Measurements from ENCODE around the gene TANGO2. TPM values are rescaled to one million over a fixed set of nuclear protein-coding genes. Genes with fewer than 3 reads are reported as not detected.
A peak's percentile ranks its signal among the peaks of the same experiment; 100 is the strongest.

TANGO2 gene
- total RNA-seq, 1 donor from 2014 or later: 17.4 TPM

DNA sequence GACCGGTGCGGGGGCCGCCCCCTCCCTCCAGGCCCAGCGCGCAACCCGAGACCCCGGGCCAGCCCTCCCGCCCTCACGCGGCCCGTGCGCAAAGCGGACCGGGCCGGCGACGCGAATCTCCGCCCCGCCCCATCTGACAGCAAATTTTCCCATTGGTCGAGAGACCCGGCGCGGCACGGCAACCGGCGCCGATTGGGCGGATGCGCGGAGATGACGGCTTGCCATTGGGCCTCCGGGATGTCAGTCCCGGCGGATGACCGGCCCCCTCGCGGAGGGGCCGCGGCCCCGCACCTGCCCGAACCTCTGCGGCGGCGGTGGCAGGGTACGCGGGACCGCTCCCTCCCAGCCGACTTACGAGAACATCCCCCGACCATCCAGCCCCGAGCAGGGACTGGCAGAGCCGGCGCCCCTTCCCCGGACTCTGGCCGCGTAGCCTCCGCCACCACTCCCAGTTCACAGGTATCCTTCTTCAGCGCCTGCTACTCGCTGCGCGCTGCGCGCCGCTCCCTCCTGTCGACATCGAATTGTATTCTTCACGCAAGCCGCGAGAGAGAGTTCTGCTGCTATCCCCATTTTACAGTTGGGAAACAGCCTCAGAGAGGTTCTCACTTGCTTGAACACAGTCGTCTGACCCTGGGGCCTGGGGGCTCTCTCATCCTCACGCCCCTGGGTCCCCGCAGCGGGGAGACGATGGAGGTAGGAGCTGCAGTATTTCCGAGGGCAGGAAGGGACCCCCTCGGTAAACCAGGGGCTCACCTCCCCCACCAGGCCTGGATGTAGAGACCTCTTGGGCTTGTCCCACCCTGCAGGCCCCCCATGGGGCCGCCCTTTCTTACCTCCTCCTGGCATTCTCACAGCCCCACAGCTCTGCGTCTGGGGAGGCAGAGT lies 3.9 kb upstream of the TANGO2 start, which contains the start of gene ARVCF:
Gene ARVCF (minus strand): TSS at position 90 of the 888 bp plus-strand sequence. CDS start 26,029 bp downstream, outside the sequence.
- H3K36me3 Mint-ChIP-seq: no peaks in the 10 kb centered on the region
- TF ChIP-seq, protein P1, sequence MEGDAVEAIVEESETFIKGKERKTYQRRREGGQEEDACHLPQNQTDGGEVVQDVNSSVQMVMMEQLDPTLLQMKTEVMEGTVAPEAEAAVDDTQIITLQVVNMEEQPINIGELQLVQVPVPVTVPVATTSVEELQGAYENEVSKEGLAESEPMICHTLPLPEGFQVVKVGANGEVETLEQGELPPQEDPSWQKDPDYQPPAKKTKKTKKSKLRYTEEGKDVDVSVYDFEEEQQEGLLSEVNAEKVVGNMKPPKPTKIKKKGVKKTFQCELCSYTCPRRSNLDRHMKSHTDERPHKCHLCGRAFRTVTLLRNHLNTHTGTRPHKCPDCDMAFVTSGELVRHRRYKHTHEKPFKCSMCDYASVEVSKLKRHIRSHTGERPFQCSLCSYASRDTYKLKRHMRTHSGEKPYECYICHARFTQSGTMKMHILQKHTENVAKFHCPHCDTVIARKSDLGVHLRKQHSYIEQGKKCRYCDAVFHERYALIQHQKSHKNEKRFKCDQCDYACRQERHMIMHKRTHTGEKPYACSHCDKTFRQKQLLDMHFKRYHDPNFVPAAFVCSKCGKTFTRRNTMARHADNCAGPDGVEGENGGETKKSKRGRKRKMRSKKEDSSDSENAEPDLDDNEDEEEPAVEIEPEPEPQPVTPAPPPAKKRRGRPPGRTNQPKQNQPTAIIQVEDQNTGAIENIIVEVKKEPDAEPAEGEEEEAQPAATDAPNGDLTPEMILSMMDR (conservative IDR thresholded peaks at IDR 0.05): peak; percentile 56
- peak within 1 kb of the TSS; percentile 23 for H3K27ac Mint-ChIP-seq
- peak within 1 kb of the TSS; percentile 88 for H3K4me3 Mint-ChIP-seq
- DNase-seq (ENCODE audit: extremely low spot score, unreplicated experiment): peak; percentile 94
- no peaks in the 10 kb centered on the region for H3K4me1 Mint-ChIP-seq (ENCODE audit: unreplicated experiment)
- peaks cover 48% of the 10 kb centered on the region for H3K27me3 Mint-ChIP-seq
- H3K9me3 Mint-ChIP-seq: no peaks in the 10 kb centered on the region

DNA sequence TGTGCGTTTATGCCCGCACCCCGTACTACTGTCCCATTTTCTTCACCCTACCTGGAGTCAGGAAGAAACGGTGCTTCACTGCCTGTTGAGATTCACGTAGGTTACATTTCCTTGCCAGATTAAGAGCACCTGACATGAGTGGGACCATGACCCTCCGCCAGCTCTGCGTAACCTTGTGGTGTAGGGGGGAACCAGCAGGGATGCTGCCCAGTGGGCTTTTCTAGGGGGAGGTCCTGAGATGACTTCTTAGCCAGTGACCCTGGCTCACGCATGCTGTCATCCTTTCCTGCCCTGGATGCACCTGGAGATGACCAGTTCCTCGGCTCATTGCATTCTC lies 3.3 kb upstream of the TANGO2 start:
- no peaks in the 10 kb centered on the region for H3K36me3 Mint-ChIP-seq
- peak overlapping the region; percentile 88 for H3K4me3 Mint-ChIP-seq
- DNase-seq (ENCODE audit: extremely low spot score, unreplicated experiment): no peak
- H3K27me3 Mint-ChIP-seq: peaks cover 48% of the 10 kb centered on the region
- H3K4me1 Mint-ChIP-seq (ENCODE audit: unreplicated experiment): no peaks in the 10 kb centered on the region
- H3K9me3 Mint-ChIP-seq: no peaks in the 10 kb centered on the region
- TF ChIP-seq, protein P1 (conservative IDR thresholded peaks at IDR 0.05): no peak
- H3K27ac Mint-ChIP-seq: no peak overlapping the region

DNA sequence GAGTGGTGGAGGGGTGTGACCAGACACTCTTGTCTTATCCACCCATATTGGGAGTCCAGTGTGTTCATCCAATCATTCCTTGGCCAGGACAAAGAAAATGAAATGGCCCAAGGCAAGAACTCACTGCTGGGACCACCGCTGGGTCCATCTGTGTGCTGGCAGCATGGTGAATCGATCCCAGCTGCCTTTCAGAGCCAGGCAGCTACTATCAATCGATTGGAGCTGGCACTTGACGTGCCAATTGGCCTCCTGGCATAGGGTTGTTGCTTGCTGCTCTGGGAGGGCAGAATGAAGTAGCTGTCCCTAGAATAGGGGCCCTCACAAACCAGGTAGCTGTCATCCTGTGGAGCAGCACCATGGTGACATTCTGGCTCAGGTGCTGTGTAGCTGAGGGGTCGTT lies 2.9 kb upstream of the TANGO2 start:
- TF ChIP-seq, protein P1 (conservative IDR thresholded peaks at IDR 0.05): no peak
- no peaks in the 10 kb centered on the region for H3K9me3 Mint-ChIP-seq
- peaks cover 48% of the 10 kb centered on the region for H3K27me3 Mint-ChIP-seq
- no peak for DNase-seq (ENCODE audit: extremely low spot score, unreplicated experiment)
- H3K4me3 Mint-ChIP-seq: peak overlapping the region; percentile 88
- H3K4me1 Mint-ChIP-seq (ENCODE audit: unreplicated experiment): no peaks in the 10 kb centered on the region
- no peaks in the 10 kb centered on the region for H3K36me3 Mint-ChIP-seq
- no peak overlapping the region for H3K27ac Mint-ChIP-seq

DNA sequence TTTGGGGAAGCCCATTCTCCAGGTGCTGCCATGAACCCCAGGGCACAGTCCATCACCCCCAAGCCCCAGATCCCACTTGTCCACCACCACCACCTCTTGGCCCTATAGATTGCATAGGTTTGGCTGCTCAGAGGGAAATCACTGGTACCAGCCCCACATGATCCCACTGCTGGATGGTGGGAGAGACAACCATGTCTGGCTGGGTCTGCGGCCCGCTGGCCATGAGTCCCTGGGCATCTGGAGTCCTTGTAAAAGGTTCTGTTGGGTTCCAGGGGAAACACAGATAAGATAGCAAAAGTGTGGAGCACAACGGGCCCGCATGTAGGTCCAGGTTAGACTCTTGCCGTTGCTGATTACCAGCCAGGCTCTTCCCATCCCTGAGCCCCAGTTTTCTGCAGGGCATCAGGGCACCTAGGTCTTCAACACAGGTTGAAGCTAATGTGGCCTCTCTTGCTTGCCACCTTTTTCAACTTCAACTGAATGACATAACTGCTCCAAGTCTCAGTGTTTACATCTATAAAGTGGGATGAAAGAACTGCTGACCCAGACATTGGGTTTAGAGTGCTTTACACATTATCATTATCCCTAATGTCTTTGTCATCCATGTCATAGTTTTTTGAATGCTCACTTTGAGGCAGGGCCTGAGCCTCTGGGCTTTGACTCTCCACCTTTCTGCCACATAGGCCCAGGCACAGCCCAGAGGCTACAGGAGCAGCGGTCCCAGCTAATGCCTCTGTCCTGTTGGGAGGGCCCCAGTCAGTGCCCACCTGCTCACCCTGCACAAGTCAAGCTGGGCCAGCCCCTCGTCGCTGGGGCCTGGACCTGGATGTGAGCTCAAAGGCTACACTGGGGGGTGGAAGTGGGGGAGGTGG lies 1.0 kb upstream of the TANGO2 start:
- Mint-ChIP-seq H3K27ac (peak overlapping the region; percentile 34), H3K4me3 (peak overlapping the region; percentile 83), H3K27me3 (peaks cover 42% of the 10 kb centered on the region), H3K36me3 (no peaks in the 10 kb centered on the region), H3K9me3 (no peaks in the 10 kb centered on the region), H3K4me1 (ENCODE audit: unreplicated experiment) (no peaks in the 10 kb centered on the region)
- no peak for DNase-seq (ENCODE audit: extremely low spot score, unreplicated experiment)
- TF ChIP-seq, protein P1 (conservative IDR thresholded peaks at IDR 0.05): no peak

DNA sequence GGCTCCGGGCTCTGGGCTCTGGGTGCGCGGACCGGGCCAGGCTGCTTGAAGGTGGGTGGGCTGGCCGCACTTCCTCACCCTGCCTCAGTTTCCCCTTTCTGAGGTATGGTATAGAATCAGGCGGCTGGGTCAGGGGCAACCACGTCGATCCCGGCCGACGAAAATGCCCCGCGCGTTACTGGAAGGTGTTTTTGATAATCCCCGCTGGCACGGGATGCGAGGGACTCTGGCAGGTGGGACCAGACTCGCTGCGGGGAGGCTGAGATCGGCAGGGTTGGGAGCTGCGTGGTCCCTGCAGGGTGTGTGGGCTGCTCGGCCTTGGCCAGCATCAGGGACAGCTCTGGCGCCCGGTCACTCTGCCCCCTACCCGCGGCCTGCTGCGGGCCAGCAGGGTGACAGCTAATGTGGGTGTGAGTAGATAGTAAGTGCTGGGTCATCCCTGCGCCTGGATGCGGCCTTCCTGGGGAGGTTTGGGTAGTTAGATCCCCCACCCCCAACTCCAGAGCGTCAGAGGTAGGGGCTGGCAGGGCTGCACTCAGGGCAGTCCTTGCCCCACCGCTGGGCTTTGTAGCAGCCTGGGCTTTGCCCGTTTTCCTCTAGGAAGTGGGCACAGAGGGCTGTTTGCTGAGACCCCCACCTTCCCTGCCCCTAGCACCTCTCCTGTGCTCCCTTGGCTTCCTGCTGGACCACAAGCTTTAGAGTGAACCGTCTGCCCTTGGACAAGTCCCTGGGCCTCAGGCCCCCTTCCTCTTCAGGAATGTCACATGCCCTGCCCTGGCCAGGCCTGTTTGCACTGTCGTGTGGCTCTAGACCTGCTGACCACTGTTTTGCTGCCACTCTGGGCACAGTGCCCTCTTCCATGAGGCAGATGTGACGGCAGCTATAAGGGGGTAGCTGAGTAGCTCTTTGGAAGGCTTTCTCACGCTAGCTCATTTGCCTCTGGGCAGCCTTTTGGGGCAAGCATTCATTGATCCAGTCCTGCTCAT lies 579 bp downstream of the TANGO2 start:
- Mint-ChIP-seq H3K27me3 (peaks cover 33% of the 10 kb centered on the region), H3K9me3 (no peaks in the 10 kb centered on the region), H3K27ac (peak overlapping the region; percentile 51), H3K36me3 (no peaks in the 10 kb centered on the region), H3K4me3 (peak overlapping the region; percentile 88), H3K4me1 (ENCODE audit: unreplicated experiment) (no peaks in the 10 kb centered on the region)
- no peak for DNase-seq (ENCODE audit: extremely low spot score, unreplicated experiment)
- TF ChIP-seq, protein P1 (conservative IDR thresholded peaks at IDR 0.05): no peak
